ENCODE data around the gene ELL2.

ELL2 gene

GRCh38 chr5:95883185-95884016 is 78.2 kb downstream of the ELL2 start:
- no peak overlapping the region for H3K4me3 ChIP-seq (replicated peaks; ENCODE audit: low read depth, low read length)

GRCh38 chr5:95881833-95882232 is 79.8 kb downstream of the ELL2 start:
- H3K27me3 ChIP-seq (replicated peaks; ENCODE audit: control insufficient read depth, insufficient read depth, low read length), result no peaks in the 10 kb centered on the region
- no peak for DNase-seq (ENCODE audit: extremely low read depth, insufficient read length)
- no peak overlapping the region for H3K4me3 ChIP-seq (replicated peaks; ENCODE audit: low read depth, low read length)
- H3K36me3 ChIP-seq (ENCODE audit: control insufficient read depth, insufficient read depth, low read length), result peaks cover 3% of the 10 kb centered on the region
- no peak for TF ChIP-seq CTCF (IDR thresholded peaks at IDR 0.05; ENCODE audit: insufficient read depth, low read length, poor library complexity, severe bottlenecking)

More at GRCh38 chr5:95883185-95884016, 78.2 kb downstream of the ELL2 start:
- Histone ChIP-seq H3K36me3 (ENCODE audit: control insufficient read depth, insufficient read depth, low read length) (peaks cover 4% of the 10 kb centered on the region), H3K27me3 (replicated peaks; ENCODE audit: control insufficient read depth, insufficient read depth, low read length) (no peaks in the 10 kb centered on the region)
- DNase-seq (ENCODE audit: extremely low read depth, insufficient read length), result no peak
- no peak for TF ChIP-seq CTCF (IDR thresholded peaks at IDR 0.05; ENCODE audit: insufficient read depth, low read length, poor library complexity, severe bottlenecking)

- no peak overlapping the region for H3K4me3 ChIP-seq (replicated peaks; ENCODE audit: low read depth, low read length)
- no peak for DNase-seq (ENCODE audit: extremely low read depth, insufficient read length)
- no peaks in the 10 kb centered on the region for H3K36me3 ChIP-seq (ENCODE audit: control insufficient read depth, insufficient read depth, low read length)
- no peaks in the 10 kb centered on the region for H3K27me3 ChIP-seq (replicated peaks; ENCODE audit: control insufficient read depth, insufficient read depth, low read length)
- TF ChIP-seq CTCF (IDR thresholded peaks at IDR 0.05; ENCODE audit: insufficient read depth, low read length, poor library complexity, severe bottlenecking), result no peak
These were observed 81.3 kb downstream of the ELL2 start for GRCh38 chr5:95880081-95880926.

- Histone ChIP-seq H3K36me3 (ENCODE audit: control insufficient read depth, insufficient read depth, low read length) (no peaks in the 10 kb centered on the region), H3K27me3 (replicated peaks; ENCODE audit: control insufficient read depth, insufficient read depth, low read length) (no peaks in the 10 kb centered on the region), H3K4me3 (replicated peaks; ENCODE audit: low read depth, low read length) (no peak overlapping the region)
- DNase-seq (ENCODE audit: extremely low read depth, insufficient read length), result no peak
- no peak for TF ChIP-seq CTCF (IDR thresholded peaks at IDR 0.05; ENCODE audit: insufficient read depth, low read length, poor library complexity, severe bottlenecking)
These were observed 82.0 kb downstream of the ELL2 start for GRCh38 chr5:95879661-95880060.

GRCh38 chr5:95878417-95879323 is 83.0 kb downstream of the ELL2 start:
- TF ChIP-seq CTCF (IDR thresholded peaks at IDR 0.05; ENCODE audit: insufficient read depth, low read length, poor library complexity, severe bottlenecking), result no peak
- Histone ChIP-seq H3K27me3 (replicated peaks; ENCODE audit: control insufficient read depth, insufficient read depth, low read length) (no peaks in the 10 kb centered on the region), H3K4me3 (replicated peaks; ENCODE audit: low read depth, low read length) (no peak overlapping the region), H3K36me3 (ENCODE audit: control insufficient read depth, insufficient read depth, low read length) (no peaks in the 10 kb centered on the region)
- peak; percentile 40 for DNase-seq (ENCODE audit: extremely low read depth, insufficient read length)

All from GM06990 (cell line).